Fibroblast of mammary gland (primary cell): ENCODE data around the gene LILRA6.
"Not testable (repeated sequence)": the region's sequence is repeated elsewhere in the genome, so short reads cannot be mapped to it uniquely, and the experiment has no call there.

Experiments used
- DNase-seq: peaks from one replicate; pipeline ENCODE4 v3.0.0-alpha.2; 2010; ENCODE audit warnings: low read depth
- H3K4me3 ChIP-seq: 2 replicates; pipeline ENCODE4 v1.5.1; 2011; ENCODE audit warnings: low read depth, mild to moderate bottlenecking, low read length, moderate library complexity; ENCODE audit not compliant: control insufficient read depth
- TF ChIP-seq, protein P1 (sequence below): conservative IDR thresholded peaks from 2 replicates; pipeline ENCODE4 v1.5.1; 2011; ENCODE audit warnings: low read depth, low read length, inconsistent platforms; ENCODE audit not compliant: control insufficient read depth, insufficient read depth

Gene LILRA6

GRCh38 chr19:54216869-54217268, 25.7 kb downstream of the LILRA6 start:
- no peak for DNase-seq
- H3K4me3 ChIP-seq = no peak overlapping the region
- TF ChIP-seq, protein P1, sequence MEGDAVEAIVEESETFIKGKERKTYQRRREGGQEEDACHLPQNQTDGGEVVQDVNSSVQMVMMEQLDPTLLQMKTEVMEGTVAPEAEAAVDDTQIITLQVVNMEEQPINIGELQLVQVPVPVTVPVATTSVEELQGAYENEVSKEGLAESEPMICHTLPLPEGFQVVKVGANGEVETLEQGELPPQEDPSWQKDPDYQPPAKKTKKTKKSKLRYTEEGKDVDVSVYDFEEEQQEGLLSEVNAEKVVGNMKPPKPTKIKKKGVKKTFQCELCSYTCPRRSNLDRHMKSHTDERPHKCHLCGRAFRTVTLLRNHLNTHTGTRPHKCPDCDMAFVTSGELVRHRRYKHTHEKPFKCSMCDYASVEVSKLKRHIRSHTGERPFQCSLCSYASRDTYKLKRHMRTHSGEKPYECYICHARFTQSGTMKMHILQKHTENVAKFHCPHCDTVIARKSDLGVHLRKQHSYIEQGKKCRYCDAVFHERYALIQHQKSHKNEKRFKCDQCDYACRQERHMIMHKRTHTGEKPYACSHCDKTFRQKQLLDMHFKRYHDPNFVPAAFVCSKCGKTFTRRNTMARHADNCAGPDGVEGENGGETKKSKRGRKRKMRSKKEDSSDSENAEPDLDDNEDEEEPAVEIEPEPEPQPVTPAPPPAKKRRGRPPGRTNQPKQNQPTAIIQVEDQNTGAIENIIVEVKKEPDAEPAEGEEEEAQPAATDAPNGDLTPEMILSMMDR = no peak

GRCh38 chr19:54214734-54215133, 27.9 kb downstream of the LILRA6 start:
- not testable (repeated sequence) for DNase-seq, H3K4me3 ChIP-seq

GRCh38 chr19:54214217-54214616, 28.4 kb downstream of the LILRA6 start:
- DNase-seq, H3K4me3 ChIP-seq: not testable (repeated sequence)

GRCh38 chr19:54211235-54211634, 31.4 kb downstream of the LILRA6 start:
- H3K4me3 ChIP-seq = no peak overlapping the region

DNA sequence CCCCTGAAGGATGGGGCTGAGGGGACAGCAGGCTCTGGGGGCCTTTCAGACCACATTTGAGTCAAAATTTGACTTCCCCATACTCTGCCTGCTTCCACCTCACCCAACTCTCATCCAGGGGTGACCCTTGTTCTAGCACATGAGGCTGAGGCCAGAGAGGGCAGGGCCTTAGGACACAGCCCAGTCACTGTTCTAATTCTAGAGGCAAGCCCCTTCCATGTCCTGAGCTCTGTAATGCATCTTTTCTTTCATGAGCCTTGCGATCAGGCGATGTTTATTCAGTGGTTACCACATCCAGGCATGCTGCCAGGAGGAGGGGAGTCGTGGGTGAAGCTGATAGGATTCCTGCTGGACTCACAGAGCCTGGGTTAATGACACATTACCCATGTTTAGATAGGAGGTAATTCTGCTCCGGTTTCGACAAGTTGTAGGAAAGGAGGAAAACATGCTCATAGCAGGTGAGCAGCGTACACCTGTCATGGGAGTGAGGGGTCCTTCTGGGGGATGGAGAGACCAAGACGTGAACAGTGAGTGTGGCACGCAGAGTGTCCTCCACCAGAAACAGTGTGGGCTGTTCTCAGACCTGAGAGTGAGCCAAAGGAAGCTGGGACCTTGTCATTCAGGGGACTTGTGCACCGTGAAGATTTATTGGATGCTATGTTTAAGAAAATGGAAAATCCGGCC, 32.6 kb downstream of the LILRA6 start:
- peak; percentile 99 for DNase-seq
- no peak overlapping the region for H3K4me3 ChIP-seq
- TF ChIP-seq, protein P1 = no peak

More at GRCh38 chr19:54211235-54211634, 31.4 kb downstream of the LILRA6 start:
- DNase-seq = no peak
- TF ChIP-seq, protein P1 = no peak

DNA sequence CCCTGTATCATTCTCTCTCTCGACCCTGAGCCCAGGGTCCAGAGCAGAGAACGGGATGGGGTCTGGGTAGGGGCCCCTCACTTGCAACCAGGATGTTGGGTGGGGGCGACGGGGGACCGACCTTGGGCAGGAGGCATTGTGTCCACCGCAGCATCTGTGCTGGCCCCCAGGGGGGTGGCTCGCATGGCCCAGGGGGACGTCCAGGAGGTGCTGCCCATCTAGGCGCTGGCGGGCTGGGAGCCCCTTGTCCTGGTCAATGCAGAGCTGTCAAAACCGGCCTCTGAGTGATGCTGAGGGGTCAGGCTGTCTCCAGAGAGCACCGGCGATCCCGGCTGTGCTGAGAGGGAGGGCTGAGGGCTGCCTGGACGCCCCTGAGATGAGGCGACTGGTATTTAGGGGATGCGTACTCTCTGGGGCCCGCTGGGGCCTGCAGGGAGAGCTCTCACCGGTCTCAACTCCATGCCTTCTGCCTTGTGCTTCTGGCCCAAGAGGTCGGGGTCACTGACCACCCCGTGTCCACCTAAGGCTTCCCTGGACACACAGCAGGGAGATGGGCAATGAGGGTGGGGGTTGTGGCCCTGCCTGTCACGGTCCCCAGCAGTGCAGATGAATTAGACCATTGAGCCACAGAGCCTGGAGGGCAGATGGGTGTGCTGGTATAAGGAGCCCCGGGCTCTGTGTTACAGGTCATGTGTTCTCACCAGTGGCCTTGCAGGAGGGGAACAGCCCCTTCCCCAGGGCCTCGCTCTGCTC, 33.4 kb downstream of the LILRA6 start:
- no peak for DNase-seq
- no peak overlapping the region for H3K4me3 ChIP-seq
- TF ChIP-seq, protein P1 = no peak

GRCh38 chr19:54208784-54209057, 33.9 kb downstream of the LILRA6 start:
- DNase-seq = peak; percentile 30
- TF ChIP-seq, protein P1 = no peak
- H3K4me3 ChIP-seq = no peak overlapping the region
